IMR-90 (cell line): ENCODE results near the gene CDYL2. TPM values are rescaled to one million over a fixed set of nuclear protein-coding genes. Genes with fewer than 3 reads are reported as not detected.
"Not testable (repeated sequence)": the region's sequence is repeated elsewhere in the genome, so short reads cannot be mapped to it uniquely, and the experiment has no call there.

Source experiments
- ATAC-seq: fragments of 200-7000 bp; cut with Tn5 transposase; 2 replicates; pipeline ENCODE4 v1.9.1; 2020; ENCODE audit warnings: low read depth, mild to moderate bottlenecking, moderate library complexity
- BruUV-seq: library from RNA; stranded (reverse); fragments of 400-500 nt; replicated peaks from 2 replicates; lab custom pipeline; 2021; lab: Mats Ljungman, UMichigan
- CTCF ChIA-PET: fragments of 300-600 bp; formaldehyde crosslinking; extraction: SDS; loops from one replicate; lab custom pipeline; 2021; ENCODE audit warnings: antibody characterized with exemption; lab: Yijun Ruan, JAX
- POLR2A ChIA-PET: fragments of 300-600 bp; sonication (Branson Sonifier 250); formaldehyde crosslinking; loops from one replicate; lab custom pipeline; 2022; ENCODE audit warnings: antibody characterized with exemption; ENCODE audit not compliant: unreplicated experiment; lab: Charles Lee
- DNase-seq: peaks from one replicate; pipeline ENCODE4 v3.0.0; 2013
- H2AFZ ChIP-seq: replicated peaks from 2 replicates; pipeline ENCODE3; 2013; ENCODE audit warnings: low read length, mild to moderate bottlenecking; ENCODE audit not compliant: poor library complexity
- H2AK5ac ChIP-seq: 2 replicates; pipeline ENCODE4 v1.6.1; 2013; ENCODE audit warnings: low read depth, low read length, inconsistent platforms
- H2AK9ac ChIP-seq: replicated peaks from 2 replicates; pipeline ENCODE3; 2013; ENCODE audit warnings: mild to moderate bottlenecking, low read depth, low read length, moderate library complexity; ENCODE audit not compliant: poor library complexity
- H2BK120ac ChIP-seq: 2 replicates; pipeline ENCODE4 v1.6.1; 2013; ENCODE audit warnings: low read depth, low read length, inconsistent platforms
- H2BK15ac ChIP-seq: 3 replicates; pipeline ENCODE4 v1.6.1; 2013; ENCODE audit warnings: low read depth, low read length, inconsistent platforms
- H2BK20ac ChIP-seq: 2 replicates; pipeline ENCODE4 v1.6.1; 2013; ENCODE audit warnings: low read depth, mild to moderate bottlenecking, inconsistent platforms, low read length, moderate library complexity
- H2BK5ac ChIP-seq: 2 replicates; pipeline ENCODE4 v1.6.1; 2013; ENCODE audit warnings: mild to moderate bottlenecking, low read depth, low read length, inconsistent platforms; ENCODE audit not compliant: poor library complexity, severe bottlenecking
- H3K14ac ChIP-seq: replicated peaks from 2 replicates; pipeline ENCODE4 v1.6.1; 2013; ENCODE audit warnings: low read depth, low read length, inconsistent platforms
- H3K18ac ChIP-seq: 2 replicates; pipeline ENCODE4 v1.6.1; 2013; ENCODE audit warnings: low read depth, low read length, control low read depth
- H3K23ac ChIP-seq: 2 replicates; pipeline ENCODE4 v1.6.1; 2013; ENCODE audit warnings: low read depth, low read length, inconsistent platforms
- H3K27ac ChIP-seq: 2 replicates; pipeline ENCODE4 v1.5.1; 2013; ENCODE audit warnings: mild to moderate bottlenecking, control low read depth, low read length; ENCODE audit not compliant: insufficient read depth
- H3K27me3 ChIP-seq: 2 replicates; pipeline ENCODE4 v1.6.1; 2013; ENCODE audit warnings: low read length; ENCODE audit not compliant: control insufficient read depth, insufficient read depth
- H3K36me3 ChIP-seq: 2 replicates; pipeline ENCODE4 v1.6.1; 2013; ENCODE audit warnings: low read length, mixed read lengths; ENCODE audit not compliant: control insufficient read depth, insufficient read depth
- H3K4ac ChIP-seq: 2 replicates; pipeline ENCODE4 v1.6.1; 2013; ENCODE audit warnings: low read depth, low read length, inconsistent platforms
- H3K4me1 ChIP-seq: 2 replicates; pipeline ENCODE4 v1.6.1; 2013; ENCODE audit warnings: low read length, mixed read lengths; ENCODE audit not compliant: control insufficient read depth, insufficient read depth
- H3K4me2 ChIP-seq: 2 replicates; pipeline ENCODE4 v1.6.1; 2013; ENCODE audit warnings: low read depth, mild to moderate bottlenecking, control low read depth, low read length, moderate library complexity
- H3K4me3 ChIP-seq: 2 replicates; pipeline ENCODE4 v1.5.1; 2013; ENCODE audit warnings: low read depth, mild to moderate bottlenecking, control low read depth, low read length, moderate library complexity; ENCODE audit not compliant: insufficient read depth
- H3K56ac ChIP-seq: 2 replicates; pipeline ENCODE4 v1.6.1; 2013; ENCODE audit warnings: low read length, inconsistent platforms; ENCODE audit not compliant: insufficient read depth; ENCODE audit errors: extremely low read depth
- H3K79me1 ChIP-seq, 2 experiments: 2 replicates each; pipeline ENCODE4 v1.6.1; 2013; ENCODE audit warnings: low read length in 2 of 2, inconsistent platforms in 1 of 2, low read depth in 1 of 2
- H3K9ac ChIP-seq: 2 replicates; pipeline ENCODE4 v1.6.1; 2013; ENCODE audit warnings: low read depth, low read length, control low read depth
- H3K9me1 ChIP-seq: 2 replicates; pipeline ENCODE4 v1.6.1; 2013; ENCODE audit warnings: low read length, inconsistent platforms; ENCODE audit not compliant: insufficient read depth
- H3K9me3 ChIP-seq: 2 replicates; pipeline ENCODE4 v1.6.1; 2013; ENCODE audit warnings: low read length; ENCODE audit not compliant: control insufficient read depth, insufficient read depth
- H4K20me1 ChIP-seq: 2 replicates; pipeline ENCODE4 v1.6.1; 2013; ENCODE audit warnings: low read length, inconsistent platforms; ENCODE audit not compliant: insufficient read depth
- H4K5ac ChIP-seq: 2 replicates; pipeline ENCODE4 v1.6.1; 2013; ENCODE audit warnings: mild to moderate bottlenecking, low read depth, low read length, control low read depth
- H4K8ac ChIP-seq, 2 experiments: 2 replicates each; pipeline ENCODE4 v1.6.1; 2013; ENCODE audit warnings: low read depth in 2 of 2, low read length in 2 of 2, control low read depth in 1 of 2, inconsistent platforms in 1 of 2
- H4K91ac ChIP-seq: 2 replicates; pipeline ENCODE4 v1.6.1; 2013; ENCODE audit warnings: low read depth, low read length, inconsistent platforms; ENCODE audit not compliant: insufficient read depth
- RFX5 ChIP-seq: IDR thresholded peaks from 2 replicates; pipeline ENCODE4 v1.8.0; 2012; ENCODE audit warnings: low read depth, mild to moderate bottlenecking, low read length, moderate library complexity
- WGBS, 2 experiments: methylation state at CpG; one replicate each; pipeline versions ENCODE4 v1.1.5 to v1.1.7; 2013; ENCODE audit warnings: missing lambda C conversion rate in 2 of 2; ENCODE audit not compliant: insufficient read length in 1 of 2; ENCODE audit errors: extremely low coverage in 2 of 2; 5-methylcytosine and 5-hydroxymethylcytosine counted together
- dilution Hi-C: fragments of 300-500 bp; cut with HindIII; formaldehyde crosslinking; loops from one replicate; pipeline ENCODE4 v1.14.3; 2018; ENCODE audit warnings: low sequenced_read_pairs; ENCODE audit not compliant: unreplicated experiment
- in situ Hi-C: fragments of 300-500 bp; cut with MboI; formaldehyde crosslinking; loops from 3 replicates; pipeline ENCODE4 v1.14.3; 2019; ENCODE audit warnings: low sequenced_read_pairs, inconsistent platforms, mixed read lengths
- intact Hi-C: fragments of 100-400 bp; cut with micrococcal nuclease; formaldehyde crosslinking; loops from 2 replicates; pipeline ENCODE4 v1.10.0; 2022
- polyA plus RNA-seq, 3 experiments: library from polyadenylated mRNA; depleted of rRNA; stranded (reverse); fragments of >200 nt; gene quantifications; 2 replicates each; pipeline ENCODE4 v1.2.3, GENCODE V29; 2012; ENCODE audit warnings: low replicate concordance in 1 of 3
- total RNA-seq: library from RNA; depleted of rRNA; stranded (reverse); fragments of >200 nt; gene quantifications from 2 replicates; pipeline ENCODE4 v1.2.3, GENCODE V29; 2012

CDYL2 gene
- total and polyA plus RNA-seq, 2 of the 4 experiments (the other 2 are of a cell fraction) = 1.2 to 3.9 TPM

GRCh38 chr16:80788027-80788426 lies 16.4 kb downstream of the CDYL2 start:
- H2AK9ac ChIP-seq = no peak overlapping the region
- no peak overlapping the region for H3K9ac ChIP-seq
- H3K36me3 ChIP-seq = no peaks in the 10 kb centered on the region
- dilution Hi-C loops (no loop called here), intact Hi-C loops (no loop called here), in situ Hi-C loops (no loop called here)
- ATAC-seq (no peak), DNase-seq (no peak)
- no peaks in the 10 kb centered on the region for H3K9me1 ChIP-seq
- no peak overlapping the region for H2BK20ac ChIP-seq
- H4K8ac ChIP-seq = no peak overlapping the region
- H3K4me2 ChIP-seq = no peak overlapping the region
- no peaks in the 10 kb centered on the region for H3K27me3 ChIP-seq
- H3K27ac ChIP-seq = no peak overlapping the region
- ChIA-PET POLR2A (no interaction called here), CTCF (no interaction called here)
- no peak overlapping the region for H4K91ac ChIP-seq
- H3K23ac ChIP-seq = no peak overlapping the region
- no peak overlapping the region for H3K4ac ChIP-seq
- no peaks in the 10 kb centered on the region; the same call in 1 of the 2 replicates for H4K20me1 ChIP-seq
- no peak overlapping the region for H2BK5ac ChIP-seq
- no peak overlapping the region for H2BK15ac ChIP-seq
- no peak overlapping the region for H2AFZ ChIP-seq
- H3K56ac ChIP-seq = no peak overlapping the region
- H3K14ac ChIP-seq = no peak overlapping the region
- WGBS, 2 experiments = no CpG with 5 or more reads among the region's 2 CpGs
- BruUV-seq = no TSS peak
- no peak for TF ChIP-seq RFX5
- H2AK5ac ChIP-seq = no peak overlapping the region
- H3K79me1 ChIP-seq = peaks cover 0 to 6% of the 10 kb centered on the region in 2 experiments; a peak in 1 of 4 replicates
- no peak overlapping the region for H2BK120ac ChIP-seq
- H4K5ac ChIP-seq = no peak overlapping the region
- no peak overlapping the region for H3K18ac ChIP-seq
- peaks cover 2% of the 10 kb centered on the region; the same call in 1 of the 2 replicates for H3K9me3 ChIP-seq
- no peaks in the 10 kb centered on the region for H3K4me1 ChIP-seq
- no peak overlapping the region for H3K4me3 ChIP-seq

GRCh38 chr16:80786561-80786960 lies 17.8 kb downstream of the CDYL2 start:
- H3K4me2 ChIP-seq, H3K4me3 ChIP-seq, H4K5ac ChIP-seq, DNase-seq, H3K18ac ChIP-seq, H4K8ac ChIP-seq, H3K56ac ChIP-seq, CTCF ChIA-PET, H3K9me1 ChIP-seq, H3K14ac ChIP-seq, BruUV-seq, intact Hi-C loops, POLR2A ChIA-PET, H4K91ac ChIP-seq, H2AFZ ChIP-seq, H2AK9ac ChIP-seq, in situ Hi-C loops, H2BK5ac ChIP-seq, H3K27ac ChIP-seq, H2BK20ac ChIP-seq, H3K27me3 ChIP-seq, H3K23ac ChIP-seq, H4K20me1 ChIP-seq, H3K36me3 ChIP-seq, H3K9ac ChIP-seq, H3K9me3 ChIP-seq, H2BK15ac ChIP-seq, H2AK5ac ChIP-seq, H2BK120ac ChIP-seq, H3K79me1 ChIP-seq, ATAC-seq, H3K4ac ChIP-seq, H3K4me1 ChIP-seq, dilution Hi-C loops: not testable (repeated sequence)
- no CpG with 5 or more reads among the region's 3 CpGs for WGBS, 2 experiments
